Hepatocyte (in vitro differentiated cells): ENCODE results near the gene ASB5.

Experiments used
- CTCF ChIP-seq: fragments of 200-600 bp; sonication (generic); IDR thresholded peaks from 2 replicates; pipeline ENCODE4 v1.5.1; 2016; ENCODE audit warnings: antibody characterized with exemption, mild to moderate bottlenecking; ENCODE audit not compliant: poor library complexity
- EZH2 ChIP-seq: fragments of 200-600 bp; sonication (generic); IDR thresholded peaks from 2 replicates; pipeline ENCODE4 v1.6.1; 2016; ENCODE audit warnings: antibody characterized with exemption, mild to moderate bottlenecking, borderline replicate concordance
- EZH2phosphoT487 ChIP-seq: fragments of 200-600 bp; sonication (generic); IDR thresholded peaks from one replicate; pipeline ENCODE4 v1.6.1; 2018; ENCODE audit warnings: antibody characterized with exemption, mild to moderate bottlenecking, low read depth, moderate library complexity; ENCODE audit not compliant: unreplicated experiment, severe bottlenecking

GRCh38 chr4:176303938-176304337, 34.9 kb upstream of the ASB5 start:
- no peak for TF ChIP-seq CTCF
- TF ChIP-seq EZH2 = no peak
- TF ChIP-seq EZH2phosphoT487 = no peak
